SW 1271 (cell line): ENCODE results near the gene MVD.
A peak's percentile ranks its signal among the peaks of the same experiment; 100 is the strongest.

Source experiments
- DNase-seq, 2 experiments: peaks; one replicate each; lab custom pipeline; 2025; lab: John Stamatoyannopoulos, UW

The MVD gene

DNA sequence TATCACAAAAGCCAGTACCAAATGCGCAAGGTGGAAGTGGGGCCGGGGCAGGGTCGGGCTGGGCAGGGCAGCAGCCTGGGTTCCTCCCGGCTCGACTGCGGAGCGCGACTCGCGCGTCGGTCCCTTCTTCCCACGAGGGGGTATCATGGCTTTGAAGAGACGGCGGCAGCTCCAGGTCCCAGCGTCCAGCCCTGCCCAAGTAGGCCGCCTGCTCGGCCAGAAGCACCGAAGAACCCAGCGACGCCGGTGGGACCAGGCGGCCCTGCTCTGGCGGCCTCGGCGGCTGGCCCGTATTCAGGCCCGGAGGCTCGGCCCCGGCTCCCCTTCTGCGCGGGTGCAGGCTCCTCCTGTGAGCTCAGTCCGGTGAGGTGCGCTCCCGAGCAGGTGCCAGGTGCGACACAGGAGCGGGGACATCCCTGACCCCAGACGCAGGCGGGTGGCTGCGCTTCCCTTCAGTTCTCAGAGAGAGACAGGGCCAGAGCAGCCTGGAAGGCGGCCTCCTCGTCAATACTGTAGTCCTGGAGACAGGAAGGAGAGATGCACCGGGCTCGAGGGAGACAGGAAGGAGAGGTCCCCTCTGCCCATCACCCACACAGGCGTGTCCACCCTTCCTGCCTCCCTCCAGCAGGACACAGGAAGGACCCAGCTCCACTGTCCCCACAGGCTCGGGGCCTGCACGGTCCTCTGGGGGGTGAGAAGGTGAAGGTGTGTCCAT is 34.4 kb upstream of the MVD start:
- DNase-seq, result no peak

DNA sequence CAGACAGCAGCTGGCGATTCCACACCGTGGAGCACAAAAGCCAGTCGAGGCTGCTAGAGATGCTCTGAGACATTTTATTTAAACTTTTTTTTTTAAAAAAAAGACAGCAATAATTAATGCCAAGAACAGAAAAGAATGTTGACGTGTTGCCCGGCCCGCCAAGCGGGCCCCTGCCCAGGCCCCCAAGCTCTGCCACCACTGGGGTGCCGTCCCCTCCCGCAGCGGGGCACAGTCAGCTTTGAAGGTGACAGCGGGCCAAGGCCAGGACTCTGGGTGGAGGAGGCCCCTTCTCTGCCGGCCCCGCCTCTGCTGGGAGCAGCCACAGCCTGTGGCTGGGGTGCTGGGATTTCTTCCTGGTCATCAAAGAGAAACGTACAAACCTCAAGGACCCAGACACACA is 33.5 kb upstream of the MVD start:
- no peak for DNase-seq

DNA sequence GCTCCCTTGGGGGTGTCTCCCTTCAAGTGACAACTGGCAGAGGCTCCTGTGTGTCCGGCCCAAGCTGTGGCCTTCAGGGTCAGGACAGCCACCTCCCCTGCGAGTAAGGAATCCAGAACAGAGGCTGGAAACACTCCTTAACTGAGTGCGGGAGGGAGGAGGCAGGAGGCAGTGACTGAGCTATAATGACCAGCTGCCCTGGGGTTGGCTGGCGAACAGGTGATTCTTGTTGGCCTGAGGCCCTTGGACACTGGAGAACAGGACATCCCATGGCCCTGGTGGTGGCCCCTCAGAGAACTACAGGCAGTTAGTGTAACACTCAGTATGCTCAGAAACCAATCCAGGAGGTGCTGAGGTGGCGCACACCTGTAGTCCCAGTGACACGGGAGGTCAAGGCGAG is 32.9 kb upstream of the MVD start:
- DNase-seq, result no peak

DNA sequence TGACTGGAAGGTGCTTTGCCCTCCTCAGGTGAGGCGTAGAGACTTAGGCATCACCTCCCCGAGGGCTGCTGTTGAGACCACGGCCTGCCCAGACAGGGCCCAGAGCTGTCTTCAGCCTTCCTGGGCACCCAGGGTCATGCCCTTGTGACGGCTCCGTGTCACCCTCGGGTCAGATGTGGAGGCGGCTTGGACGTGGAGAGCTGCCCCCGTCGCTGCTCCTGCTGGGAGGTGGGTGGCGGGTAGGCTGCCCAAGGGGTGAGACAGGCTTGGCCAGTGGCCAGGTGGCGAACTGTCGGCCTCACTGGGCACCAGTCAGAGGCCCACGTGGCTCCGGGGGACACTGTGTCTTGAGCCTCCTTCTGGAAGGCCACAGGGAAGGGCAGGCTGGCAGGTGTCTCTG is 32.3 kb upstream of the MVD start:
- DNase-seq, result no peak

DNA sequence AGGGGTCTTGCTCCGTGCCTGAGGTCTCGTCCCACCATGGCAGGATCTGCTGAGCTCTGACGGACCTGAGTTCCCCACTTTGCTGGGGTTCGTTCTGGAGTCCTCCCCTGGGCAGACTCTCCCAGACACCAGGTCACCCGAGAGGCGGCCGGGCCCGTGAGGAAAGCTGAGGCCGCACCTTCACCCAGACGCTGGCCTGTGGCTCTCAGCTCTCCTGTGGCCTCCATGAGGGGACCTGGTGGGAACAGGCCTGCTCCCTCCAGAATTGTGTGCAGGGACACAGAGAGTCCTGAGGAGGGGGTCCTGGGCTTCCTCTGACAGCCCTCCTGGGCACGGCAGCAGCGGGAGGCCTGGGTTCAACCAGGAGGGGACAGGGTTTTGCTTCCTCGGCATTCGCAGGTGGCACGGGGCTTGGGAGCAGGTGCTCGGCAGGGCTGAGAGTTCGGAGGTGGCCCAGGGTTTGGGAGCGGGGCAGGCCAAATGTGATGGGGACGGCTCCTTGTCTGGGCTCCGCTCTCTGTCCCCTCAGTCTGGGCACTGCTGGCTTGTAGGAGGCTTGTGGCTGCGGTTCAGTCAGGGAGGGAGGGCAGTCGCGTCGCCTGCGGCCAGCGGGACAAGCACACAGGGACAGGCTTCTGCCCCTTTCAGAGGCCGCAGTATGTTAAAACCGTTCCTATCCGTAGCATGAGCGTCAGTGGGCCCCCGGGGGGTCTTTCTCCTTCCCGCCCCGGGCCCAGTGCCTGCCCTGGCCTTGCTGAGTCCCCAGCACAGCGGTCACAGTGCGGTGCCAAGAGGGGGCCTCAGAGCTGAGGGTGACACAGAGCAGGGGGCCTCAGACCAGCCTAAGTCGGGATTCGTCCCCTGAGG is 31.6 kb upstream of the MVD start:
- DNase-seq, result no peak

DNA sequence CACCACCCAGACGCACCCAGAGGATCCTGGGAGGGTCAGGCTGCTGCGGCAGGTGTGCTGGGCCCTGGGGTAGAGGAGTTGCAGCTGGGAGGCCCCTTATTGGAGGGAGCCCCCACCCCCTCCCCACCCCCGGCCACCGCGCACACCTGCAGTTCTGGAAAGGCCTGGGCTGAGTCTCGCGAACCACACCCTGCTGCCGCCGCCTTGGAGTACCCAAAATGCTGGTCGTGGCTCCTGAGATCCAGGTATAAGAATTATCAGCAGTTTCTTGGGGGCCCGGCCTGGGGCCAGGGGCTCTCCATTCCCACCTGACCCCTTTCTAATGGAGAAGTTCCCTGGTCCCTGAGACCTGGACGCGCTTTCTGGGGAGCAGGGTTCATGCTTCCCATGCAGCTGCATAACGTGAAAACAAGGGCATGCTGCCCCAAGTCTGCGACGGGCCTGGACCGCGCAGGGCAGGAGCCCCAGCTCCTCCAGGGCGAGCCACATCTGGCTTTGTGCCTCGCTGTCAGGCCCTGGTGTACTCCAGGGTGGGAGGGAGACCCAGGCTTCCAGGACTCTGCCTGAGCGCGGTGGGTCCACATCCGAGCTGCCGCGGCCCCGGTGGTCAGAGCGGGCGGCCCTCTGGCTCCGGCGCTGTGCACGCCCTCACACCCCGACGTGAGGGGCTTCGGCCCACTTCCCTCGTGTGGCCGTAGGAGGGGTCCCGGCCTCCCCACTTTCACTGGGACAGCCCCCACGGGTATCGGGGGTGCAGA is 30.7 kb upstream of the MVD start:
- DNase-seq, result no peak

DNA sequence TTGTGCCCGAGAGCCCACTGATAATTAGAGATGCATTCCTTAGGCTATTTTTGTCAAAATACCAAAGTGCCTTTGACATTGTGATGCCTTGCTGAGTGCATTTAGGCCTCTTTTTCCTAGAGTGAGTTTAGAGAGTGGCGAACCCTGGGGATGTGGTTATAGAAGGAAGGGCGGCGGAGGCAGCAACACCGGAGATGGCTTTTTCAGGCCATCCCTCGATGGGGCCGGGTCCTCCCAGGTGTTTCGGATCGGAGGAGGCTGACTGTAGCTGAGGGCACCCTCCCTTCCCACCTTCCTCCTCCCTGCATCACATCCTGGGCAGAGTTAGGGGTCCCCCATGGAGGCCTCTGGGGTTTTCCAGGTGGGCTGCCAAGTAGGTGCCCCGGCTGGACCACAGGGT is 30.0 kb upstream of the MVD start:
- DNase-seq, result no peak

DNA sequence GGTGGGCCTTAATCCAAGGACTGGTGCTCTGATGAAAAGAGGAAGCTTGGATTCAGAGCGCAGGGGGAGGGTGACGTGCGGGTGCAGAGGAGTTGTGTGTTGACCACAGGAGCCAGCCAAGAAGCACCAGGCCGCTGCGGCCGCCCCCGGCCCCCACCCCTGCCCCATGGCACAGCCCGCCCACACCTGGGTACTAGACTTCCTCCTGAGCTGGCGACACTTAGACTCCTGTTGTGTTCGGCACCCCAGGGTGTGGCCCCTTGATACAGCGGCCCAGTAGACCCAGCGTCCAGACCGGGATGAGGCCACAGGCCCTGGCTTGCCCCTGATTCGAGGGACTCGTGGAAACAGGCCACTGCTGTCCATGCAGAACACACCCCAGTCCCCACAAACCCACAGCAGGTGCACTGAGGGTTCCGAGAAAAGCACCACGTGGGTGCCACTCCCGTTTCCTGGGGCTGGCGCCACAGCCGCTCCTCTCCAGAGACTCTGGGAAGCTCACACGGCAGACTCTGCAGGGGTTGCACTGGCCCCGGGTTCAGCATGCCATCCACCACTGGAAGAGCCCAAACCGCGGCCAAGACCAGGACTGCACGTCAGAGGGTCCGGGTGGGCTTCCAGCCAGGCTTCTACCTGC is 29.2 kb upstream of the MVD start:
- DNase-seq, result no peak

DNA sequence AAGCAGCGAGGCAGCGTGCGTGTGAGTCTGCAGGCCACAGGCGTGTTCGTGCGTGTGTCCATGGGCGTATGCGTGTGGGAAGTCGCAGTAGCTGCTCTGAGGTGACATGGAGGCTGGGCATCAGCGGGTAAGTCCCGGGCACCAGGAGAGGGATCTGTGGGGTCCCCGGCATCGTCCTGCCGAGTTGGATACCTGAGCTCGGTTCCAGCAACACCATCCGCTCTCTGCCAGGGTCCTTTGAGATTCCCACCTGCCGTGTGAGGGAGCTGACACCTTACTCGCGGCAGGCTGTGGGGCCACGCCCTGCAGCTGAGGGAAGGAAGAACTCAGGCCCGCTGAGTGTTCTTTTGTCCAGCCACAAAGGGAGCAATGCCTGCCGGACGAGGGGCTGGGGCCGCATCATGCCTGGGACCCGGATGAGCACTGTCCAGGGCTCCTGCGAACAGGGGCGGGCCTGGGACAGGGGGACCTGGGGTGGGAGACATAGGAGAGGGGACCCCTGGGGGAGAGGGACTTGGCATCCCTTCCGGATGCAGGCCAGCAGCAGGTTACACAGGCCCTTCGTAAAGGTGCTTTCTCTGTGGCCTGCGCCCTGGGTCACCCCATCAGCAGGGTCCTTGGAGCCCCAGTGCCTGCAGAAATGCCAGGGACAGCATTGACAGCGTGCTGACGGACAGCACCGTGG is 28.4 kb upstream of the MVD start:
- DNase-seq, result no peak

DNA sequence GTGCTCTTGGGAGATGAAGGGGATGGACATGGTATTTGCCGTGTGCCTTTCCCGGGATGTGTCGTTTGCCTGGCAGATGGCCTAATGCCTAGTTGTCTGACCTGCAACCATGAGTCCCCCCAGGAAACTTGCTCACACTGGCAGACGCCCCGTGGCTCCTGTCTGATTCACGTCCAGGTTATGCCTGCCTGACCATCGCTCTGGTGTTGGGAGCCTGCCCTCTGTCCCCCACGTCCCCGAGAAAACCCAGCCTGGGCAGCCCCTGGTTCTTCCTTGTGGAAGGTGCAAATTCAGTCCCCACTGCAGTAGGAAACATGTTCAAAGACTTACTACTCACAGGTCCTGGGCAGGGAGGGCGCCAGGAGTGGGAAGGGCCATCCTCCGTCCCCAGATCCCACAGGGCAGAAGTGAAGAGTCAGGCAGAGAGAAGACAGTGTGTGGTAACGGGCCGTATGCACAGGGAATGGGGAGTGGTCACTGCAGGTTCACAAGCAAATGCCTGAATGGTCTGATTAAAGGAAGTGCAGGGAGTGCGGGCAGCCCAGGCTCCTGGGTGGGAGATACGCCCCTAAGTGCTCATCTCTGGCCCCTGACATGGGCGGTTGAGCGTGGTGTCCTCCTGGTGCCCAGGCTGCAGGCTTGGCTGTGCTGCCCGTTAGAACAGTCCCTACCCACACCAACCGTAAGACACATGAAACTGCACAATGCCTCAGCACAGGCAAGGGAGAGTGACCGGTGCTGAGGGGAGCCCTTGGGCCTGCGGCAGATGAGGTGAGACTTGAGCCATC is 27.6 kb upstream of the MVD start:
- no peak for DNase-seq

DNA sequence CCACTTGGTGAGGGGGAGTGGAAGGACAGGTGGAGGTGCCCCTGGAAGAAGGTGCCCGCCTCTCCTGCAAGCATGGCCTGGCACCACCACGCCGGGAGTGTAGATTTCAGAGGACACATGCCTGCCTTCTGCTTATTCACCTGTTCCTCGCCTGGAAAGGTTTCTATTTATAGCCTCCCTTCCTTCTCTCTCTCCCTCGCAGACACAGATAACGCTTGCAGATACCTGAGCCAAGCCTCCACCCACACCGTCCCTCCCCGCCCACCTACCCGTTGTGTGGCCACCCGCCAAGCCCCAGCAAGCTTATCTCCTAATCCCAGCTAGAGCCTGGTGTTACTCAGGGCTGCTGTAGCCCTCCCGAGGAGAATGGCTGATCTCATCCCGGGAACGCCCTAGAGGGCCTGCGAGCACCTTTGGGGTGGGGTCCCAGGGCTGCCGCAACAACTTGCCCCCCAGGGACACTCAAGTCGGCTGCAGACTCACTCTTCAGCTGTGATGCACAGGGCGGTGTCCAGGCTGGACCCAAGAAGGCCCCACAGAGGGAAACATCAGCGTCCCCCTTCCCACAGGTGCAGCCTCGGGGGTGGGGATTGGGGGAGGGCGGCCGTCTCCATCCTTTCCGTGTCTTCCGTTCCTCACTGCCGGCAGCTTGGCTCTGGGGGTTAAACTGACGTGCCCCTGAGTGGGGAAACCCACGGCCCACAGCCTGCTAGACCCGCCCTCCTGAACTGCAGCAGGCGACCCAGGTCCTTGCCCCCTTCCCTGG is 25.3 kb upstream of the MVD start:
- DNase-seq, result no peak

DNA sequence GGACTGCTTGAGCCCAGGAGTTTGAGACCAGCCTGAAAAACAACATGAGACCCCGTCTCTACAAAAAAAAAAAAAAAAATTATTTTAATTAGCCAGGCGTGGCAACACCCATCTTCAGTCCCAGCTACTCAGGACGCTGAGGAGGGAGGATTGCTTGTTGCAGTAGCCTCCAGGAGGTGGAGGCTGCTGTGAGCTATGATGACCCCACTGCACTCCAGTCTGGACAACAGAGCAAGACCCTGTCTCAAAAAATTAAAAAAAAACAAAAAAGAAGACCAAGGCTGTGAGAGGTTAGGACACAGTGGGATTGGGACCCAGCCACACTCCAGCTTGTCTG is 24.8 kb upstream of the MVD start:
- no peak for DNase-seq

DNA sequence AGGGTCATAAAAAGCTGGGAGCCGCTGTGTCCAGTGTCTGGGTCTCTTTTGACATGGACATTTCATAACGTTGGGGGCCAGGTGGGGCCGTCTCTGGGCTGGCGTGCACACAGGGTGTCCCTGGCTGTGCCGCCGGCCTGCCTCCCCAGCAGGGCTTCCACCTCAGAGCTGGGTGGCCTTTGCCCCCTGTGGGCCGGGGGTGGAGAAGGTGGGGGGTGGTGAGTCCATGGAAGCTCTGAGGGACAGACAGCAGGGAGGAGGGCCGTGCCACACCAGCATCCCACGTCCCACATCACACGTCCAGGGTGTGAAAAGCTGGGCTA is 24.3 kb upstream of the MVD start:
- no peak for DNase-seq

DNA sequence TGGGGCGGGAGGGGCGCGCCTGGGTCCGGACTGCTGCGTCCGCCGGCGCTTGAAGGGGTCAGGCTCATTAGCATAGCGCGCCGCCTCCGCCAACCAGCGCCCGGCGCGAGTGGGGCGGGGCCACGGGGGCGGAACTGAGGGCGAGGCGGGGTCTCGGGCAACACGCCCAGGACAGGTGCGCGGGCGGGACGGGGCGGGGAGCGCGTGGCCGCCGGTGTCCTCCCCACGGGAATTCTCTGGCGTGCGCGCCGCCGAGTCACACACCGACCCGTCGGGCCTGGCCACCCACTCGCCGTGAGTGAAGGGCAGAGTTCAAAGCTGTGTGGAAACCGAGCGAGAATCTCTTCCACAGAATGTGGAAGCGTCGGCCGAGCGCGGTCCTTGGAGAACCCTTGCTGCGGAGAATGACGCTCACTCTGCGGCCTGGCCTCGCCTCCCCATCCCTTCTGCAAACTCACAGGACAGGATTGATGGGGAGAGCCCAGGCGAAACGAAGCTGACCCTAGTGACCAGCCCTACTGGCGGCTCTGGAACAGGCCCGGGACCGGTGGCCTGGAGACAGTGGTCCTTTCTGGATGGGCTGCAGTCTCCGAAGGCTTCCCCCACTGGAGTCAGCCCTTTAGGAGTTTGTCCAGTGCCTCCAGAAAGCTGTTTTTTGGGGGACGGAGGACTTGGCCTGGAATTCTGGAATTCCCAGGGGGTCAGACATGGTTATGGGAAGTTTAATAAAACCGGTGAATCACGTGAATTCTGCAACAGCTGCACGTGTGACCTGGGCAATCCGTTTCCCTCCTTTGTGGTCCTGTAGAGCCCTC is 23.8 kb upstream of the MVD start, which contains the start of gene SNAI3:
TSS of gene SNAI3 (minus strand) at position 69 of the 815 bp plus-strand sequence. CDS start 101 bp downstream, outside the sequence.
- DNase-seq, result peak in 1 of 2 experiments; percentile 27

DNA sequence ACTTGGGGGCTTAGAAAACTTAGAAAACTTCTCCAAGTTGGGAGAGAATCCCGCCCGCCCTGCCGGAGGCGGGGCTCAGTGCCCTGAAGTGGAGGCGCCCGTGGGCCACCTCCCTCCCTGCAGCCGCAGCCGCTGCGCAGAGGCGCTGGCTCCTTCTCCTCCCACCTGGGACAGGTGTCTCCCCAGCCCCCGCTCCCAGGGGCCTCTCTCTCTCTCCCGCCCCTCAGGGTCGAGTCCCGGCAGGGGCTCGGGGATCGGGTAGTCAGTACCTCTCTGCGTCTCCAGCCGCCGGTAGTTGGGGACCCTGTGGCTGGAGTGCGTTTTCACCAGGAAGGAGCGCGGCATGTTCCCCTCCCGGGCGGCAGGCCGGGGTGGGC is 23.2 kb upstream of the MVD start:
- DNase-seq, result no peak

DNA sequence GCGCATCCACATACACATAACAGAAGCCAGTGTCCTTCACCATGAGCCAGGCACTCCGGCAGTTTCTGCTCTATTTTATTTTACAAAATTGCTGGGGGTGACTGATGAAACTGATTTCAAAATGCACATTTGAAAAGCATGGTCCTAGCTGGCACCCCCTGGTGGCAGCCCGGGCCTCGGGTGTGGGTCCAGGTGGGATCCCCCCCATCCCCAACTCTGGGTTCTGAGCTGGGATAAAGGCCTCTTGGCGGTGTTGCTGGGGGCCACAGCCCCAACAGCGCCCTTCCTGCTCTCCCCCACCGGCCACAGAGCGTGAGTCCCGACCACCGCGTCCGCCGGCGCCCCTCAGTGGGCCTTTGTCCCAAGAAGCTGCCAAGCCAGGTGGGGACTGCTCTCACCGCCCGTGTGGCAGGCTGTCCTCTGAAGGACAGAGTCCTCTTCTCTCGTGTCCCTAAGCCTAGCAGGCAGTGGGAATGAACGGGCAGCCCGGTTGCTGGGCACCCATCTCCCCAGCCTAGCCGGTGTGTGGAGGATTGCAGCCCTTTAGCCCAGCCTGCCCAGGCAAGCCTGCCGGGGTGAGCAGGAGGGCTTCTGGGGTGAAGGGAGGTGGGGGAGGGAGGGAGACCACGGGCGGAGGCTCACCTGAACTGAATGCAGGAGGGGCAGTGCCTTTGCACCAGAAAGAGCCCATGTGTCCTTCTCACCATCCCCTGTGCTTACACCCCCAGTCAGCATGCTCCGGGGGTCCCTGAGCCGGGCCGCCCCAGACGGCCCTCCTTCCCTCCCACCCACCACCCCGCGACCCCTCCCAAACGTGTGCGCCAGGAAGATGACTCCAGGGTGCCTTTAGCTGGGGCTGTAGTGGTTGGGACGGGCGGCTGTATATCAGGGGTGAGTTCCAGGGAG is 22.5 kb upstream of the MVD start:
- no peak for DNase-seq

DNA sequence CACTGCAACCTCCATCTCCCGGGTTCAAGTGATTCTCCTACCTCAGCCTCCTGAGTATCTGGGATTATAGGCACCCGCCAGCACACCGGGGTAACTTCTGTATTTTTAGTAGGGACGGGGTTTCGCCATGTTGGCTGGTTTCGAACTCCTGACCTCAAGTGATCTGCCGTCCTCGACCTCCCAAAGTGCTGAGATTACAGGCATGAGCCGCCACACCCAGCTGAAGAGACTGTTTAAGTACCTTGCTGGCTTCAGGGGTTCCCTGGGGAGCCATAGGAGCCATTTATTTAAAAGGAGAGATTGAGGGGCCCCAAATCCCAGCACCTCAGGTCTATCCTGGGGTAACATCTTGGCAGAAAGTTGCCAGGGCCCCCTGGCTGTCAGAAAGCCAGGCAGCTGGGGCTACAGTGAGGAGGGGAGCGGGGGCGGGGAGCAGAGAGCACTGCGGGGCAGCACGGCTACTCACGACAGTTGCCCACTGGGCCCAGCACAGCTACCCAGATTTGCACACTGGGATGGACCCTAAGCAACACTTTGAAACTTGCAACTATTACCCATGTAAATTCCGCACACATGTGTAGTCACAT is 21.8 kb upstream of the MVD start:
- no peak for DNase-seq
